ENCODE data around the gene ARPC3. TPM values are rescaled to one million over a fixed set of nuclear protein-coding genes. Genes with fewer than 3 reads are reported as not detected.
"Not testable (repeated sequence)": the region's sequence is repeated elsewhere in the genome, so short reads cannot be mapped to it uniquely, and the experiment has no call there.

ARPC3 gene
- total RNA-seq, 1 donor = 258 TPM

GRCh38 chr12:110426406-110426805, 23.7 kb downstream of the ARPC3 start:
- H2AFZ ChIP-seq (ENCODE audit: low read length) = no peak overlapping the region
- no peak overlapping the region for H3K27ac ChIP-seq (ENCODE audit: low read depth, low read length)
- H3K4me3 ChIP-seq (ENCODE audit: insufficient read depth, low read length) = no peak overlapping the region
- H3K9me3 ChIP-seq (ENCODE audit: low read depth, low read length) = no peaks in the 10 kb centered on the region
- H3K27me3 ChIP-seq (ENCODE audit: insufficient read depth, low read length) = peaks cover 9% of the 10 kb centered on the region
- peaks cover 4% of the 10 kb centered on the region for H3K4me1 ChIP-seq (ENCODE audit: insufficient read depth, low read length)
- TF ChIP-seq CTCF (IDR thresholded peaks at IDR 0.05; ENCODE audit: extremely low read depth, low read depth, low read length) = no peak
- H3K79me2 ChIP-seq (ENCODE audit: insufficient read depth, low read length) = no peaks in the 10 kb centered on the region
- no peaks in the 10 kb centered on the region for H3K36me3 ChIP-seq (ENCODE audit: insufficient read depth, low read length)
- H3K4me2 ChIP-seq (ENCODE audit: insufficient read depth, low read length) = no peak overlapping the region
- no peak for DNase-seq (ENCODE audit: insufficient read length, low spot score, missing footprints)
- H4K20me1 ChIP-seq (ENCODE audit: insufficient read depth, low read length) = no peaks in the 10 kb centered on the region

- H4K20me1 ChIP-seq (ENCODE audit: insufficient read depth, low read length) = no peaks in the 10 kb centered on the region
- H3K4me2 ChIP-seq (ENCODE audit: insufficient read depth, low read length) = no peak overlapping the region
- H3K36me3 ChIP-seq (ENCODE audit: insufficient read depth, low read length) = no peaks in the 10 kb centered on the region
- no peaks in the 10 kb centered on the region for H3K79me2 ChIP-seq (ENCODE audit: insufficient read depth, low read length)
- H3K4me1 ChIP-seq (ENCODE audit: insufficient read depth, low read length) = no peaks in the 10 kb centered on the region
- no peak overlapping the region for H3K27ac ChIP-seq (ENCODE audit: low read depth, low read length)
- no peak for DNase-seq (ENCODE audit: insufficient read length, low spot score, missing footprints)
- TF ChIP-seq CTCF (IDR thresholded peaks at IDR 0.05; ENCODE audit: extremely low read depth, low read depth, low read length) = no peak
- H3K27me3 ChIP-seq (ENCODE audit: insufficient read depth, low read length) = peaks cover 9% of the 10 kb centered on the region
- H3K4me3 ChIP-seq (ENCODE audit: insufficient read depth, low read length) = no peak overlapping the region
- H2AFZ ChIP-seq (ENCODE audit: low read length) = peak overlapping the region; percentile 32
- H3K9me3 ChIP-seq (ENCODE audit: low read depth, low read length) = no peaks in the 10 kb centered on the region
Measured at GRCh38 chr12:110424237-110424636, 25.9 kb downstream of the ARPC3 start.

GRCh38 chr12:110421701-110422100, 28.4 kb downstream of the ARPC3 start:
- Histone ChIP-seq H3K27me3 (ENCODE audit: insufficient read depth, low read length) (peaks cover 12% of the 10 kb centered on the region), H3K79me2 (ENCODE audit: insufficient read depth, low read length) (no peaks in the 10 kb centered on the region), H2AFZ (ENCODE audit: low read length) (no peak overlapping the region), H3K4me3 (ENCODE audit: insufficient read depth, low read length) (no peak overlapping the region), H3K27ac (ENCODE audit: low read depth, low read length) (no peak overlapping the region), H3K4me1 (ENCODE audit: insufficient read depth, low read length) (no peaks in the 10 kb centered on the region), H3K36me3 (ENCODE audit: insufficient read depth, low read length) (no peaks in the 10 kb centered on the region), H3K9me3 (ENCODE audit: low read depth, low read length) (no peaks in the 10 kb centered on the region), H3K4me2 (ENCODE audit: insufficient read depth, low read length) (no peak overlapping the region), H4K20me1 (ENCODE audit: insufficient read depth, low read length) (no peaks in the 10 kb centered on the region)
- DNase-seq (ENCODE audit: insufficient read length, low spot score, missing footprints) = no peak
- TF ChIP-seq CTCF (IDR thresholded peaks at IDR 0.05; ENCODE audit: extremely low read depth, low read depth, low read length) = no peak

GRCh38 chr12:110421159-110421661, 28.9 kb downstream of the ARPC3 start:
- no peak for TF ChIP-seq CTCF (IDR thresholded peaks at IDR 0.05; ENCODE audit: extremely low read depth, low read depth, low read length)
- H3K36me3 ChIP-seq (ENCODE audit: insufficient read depth, low read length) = no peaks in the 10 kb centered on the region
- no peak overlapping the region for H3K4me3 ChIP-seq (ENCODE audit: insufficient read depth, low read length)
- no peak overlapping the region for H3K4me2 ChIP-seq (ENCODE audit: insufficient read depth, low read length)
- no peaks in the 10 kb centered on the region for H3K79me2 ChIP-seq (ENCODE audit: insufficient read depth, low read length)
- no peak overlapping the region for H3K27ac ChIP-seq (ENCODE audit: low read depth, low read length)
- DNase-seq (ENCODE audit: insufficient read length, low spot score, missing footprints) = no peak
- no peak overlapping the region for H2AFZ ChIP-seq (ENCODE audit: low read length)
- peaks cover 12% of the 10 kb centered on the region for H3K27me3 ChIP-seq (ENCODE audit: insufficient read depth, low read length)
- no peaks in the 10 kb centered on the region for H4K20me1 ChIP-seq (ENCODE audit: insufficient read depth, low read length)
- H3K4me1 ChIP-seq (ENCODE audit: insufficient read depth, low read length) = no peaks in the 10 kb centered on the region
- no peaks in the 10 kb centered on the region for H3K9me3 ChIP-seq (ENCODE audit: low read depth, low read length)

- not testable (repeated sequence) for H2AFZ ChIP-seq (ENCODE audit: low read length); H3K9me3 ChIP-seq (ENCODE audit: low read depth, low read length); H4K20me1 ChIP-seq (ENCODE audit: insufficient read depth, low read length); H3K36me3 ChIP-seq (ENCODE audit: insufficient read depth, low read length); H3K4me2 ChIP-seq (ENCODE audit: insufficient read depth, low read length); DNase-seq (ENCODE audit: insufficient read length, low spot score, missing footprints); H3K4me1 ChIP-seq (ENCODE audit: insufficient read depth, low read length); H3K27ac ChIP-seq (ENCODE audit: low read depth, low read length); H3K4me3 ChIP-seq (ENCODE audit: insufficient read depth, low read length); H3K79me2 ChIP-seq (ENCODE audit: insufficient read depth, low read length)
- peaks cover 12% of the 10 kb centered on the region for H3K27me3 ChIP-seq (ENCODE audit: insufficient read depth, low read length)
Measured at GRCh38 chr12:110420644-110421043, 29.5 kb downstream of the ARPC3 start.

GRCh38 chr12:110417113-110417512, 33.0 kb downstream of the ARPC3 start:
- not testable (repeated sequence) for H3K36me3 ChIP-seq (ENCODE audit: insufficient read depth, low read length); H4K20me1 ChIP-seq (ENCODE audit: insufficient read depth, low read length); H3K4me1 ChIP-seq (ENCODE audit: insufficient read depth, low read length); H3K4me2 ChIP-seq (ENCODE audit: insufficient read depth, low read length); H3K79me2 ChIP-seq (ENCODE audit: insufficient read depth, low read length); H3K9me3 ChIP-seq (ENCODE audit: low read depth, low read length); H2AFZ ChIP-seq (ENCODE audit: low read length); H3K4me3 ChIP-seq (ENCODE audit: insufficient read depth, low read length); H3K27ac ChIP-seq (ENCODE audit: low read depth, low read length); H3K27me3 ChIP-seq (ENCODE audit: insufficient read depth, low read length)
- DNase-seq (ENCODE audit: insufficient read length, low spot score, missing footprints) = peak; percentile 60
